ENCODE data around the gene S100P. TPM values are rescaled to one million over a fixed set of nuclear protein-coding genes. Genes with fewer than 3 reads are reported as not detected.

S100P gene
- total RNA-seq, 2 experiments from 2014 or later, result 165 to 176 TPM

DNA sequence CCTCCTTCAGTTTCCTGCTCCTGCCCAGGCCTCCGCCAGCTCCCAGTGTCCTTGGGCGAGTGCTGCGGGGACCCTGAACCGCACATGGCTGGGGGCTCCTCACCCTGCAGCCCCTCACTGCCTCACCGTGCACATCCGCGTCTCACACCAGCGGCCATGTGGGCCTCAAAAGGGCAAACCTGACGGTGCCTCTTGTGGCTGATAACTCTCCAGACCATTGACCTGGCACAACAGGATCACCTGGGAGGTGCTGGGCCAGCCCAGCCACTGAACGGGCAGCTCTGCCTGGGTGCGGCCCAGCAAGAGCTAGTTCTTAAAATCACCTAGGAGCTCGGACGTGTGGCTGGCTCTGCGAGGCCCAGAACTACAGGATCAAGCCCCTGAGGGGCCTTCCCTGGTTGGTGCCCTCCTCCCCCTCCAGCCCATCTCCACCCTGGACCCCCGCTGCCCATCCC lies 4.1 kb upstream of the S100P start:
- CTCF ChIA-PET, result interaction anchor here (0.6 to 10.7 kb wide), 14 partner anchors 9 to 438 kb away, joined by 3 to 180 read pairs (median 4); partner anchors contain the start of genes BLOC1S4, MRFAP1 and MRFAP1L1
- H3K36me3 Mint-ChIP-seq (ENCODE audit: low read depth), result peaks cover 41% of the 10 kb centered on the region

DNA sequence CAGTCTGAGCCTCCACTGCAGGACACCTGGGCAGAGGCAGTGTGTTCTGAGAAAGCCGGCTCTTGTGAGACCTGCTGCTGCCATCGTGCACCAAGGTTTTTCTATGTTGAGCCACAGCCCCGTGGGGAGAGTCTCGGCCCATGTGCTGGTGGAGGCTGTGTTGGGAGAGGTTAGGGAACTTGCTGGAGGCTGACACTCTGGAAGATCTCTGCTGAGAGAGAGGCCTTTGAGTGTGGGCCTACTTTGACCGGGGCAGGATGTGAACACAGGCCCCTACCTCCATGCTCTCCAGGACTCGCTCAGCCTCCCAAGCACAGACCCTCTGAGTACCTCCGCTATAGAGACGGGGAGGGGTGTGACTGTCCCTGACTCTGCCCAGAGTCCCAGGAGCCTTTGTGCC lies 1.3 kb upstream of the S100P start:
- no peak overlapping the region for H3K4me3 Mint-ChIP-seq
- DNase-seq, result no peak
- H3K9me3 Mint-ChIP-seq, result no peaks in the 10 kb centered on the region
- POLR2A ChIA-PET, result interaction anchor here (2.9 to 10.6 kb wide), 3 partner anchors 14 to 375 kb away, joined by 7 to 374 read pairs (median 253); partner anchors contain the start of genes GRPEL1 and MRFAP1L1
- CTCF ChIA-PET, result interaction anchor here (2.2 to 10.7 kb wide), 2 partner anchors 17 to 18 kb away, joined by 9 to 180 read pairs; partner anchors contain the start of gene MRFAP1L1
- no peaks in the 10 kb centered on the region for H3K27me3 Mint-ChIP-seq
- H3K36me3 Mint-ChIP-seq (ENCODE audit: low read depth), result peaks cover 26% of the 10 kb centered on the region
- peaks cover 96% of the 10 kb centered on the region for H3K4me1 Mint-ChIP-seq
- H3K27ac Mint-ChIP-seq, result peak overlapping the region; percentile 92

More for the DNA sequence above, 4.1 kb upstream of the S100P start:
- peak; percentile 44 for DNase-seq
- Mint-ChIP-seq H3K4me3 (peak overlapping the region; percentile 81), H3K4me1 (peaks cover 92% of the 10 kb centered on the region), H3K9me3 (no peaks in the 10 kb centered on the region), H3K27ac (peak overlapping the region; percentile 97), H3K27me3 (no peaks in the 10 kb centered on the region)
- POLR2A ChIA-PET, result interaction anchor here (0.7 to 10.6 kb wide), 16 partner anchors 8 to 378 kb away, joined by 3 to 374 read pairs (median 12); partner anchors contain the start of genes BLOC1S4, GRPEL1, MAN2B2 and MRFAP1

DNA sequence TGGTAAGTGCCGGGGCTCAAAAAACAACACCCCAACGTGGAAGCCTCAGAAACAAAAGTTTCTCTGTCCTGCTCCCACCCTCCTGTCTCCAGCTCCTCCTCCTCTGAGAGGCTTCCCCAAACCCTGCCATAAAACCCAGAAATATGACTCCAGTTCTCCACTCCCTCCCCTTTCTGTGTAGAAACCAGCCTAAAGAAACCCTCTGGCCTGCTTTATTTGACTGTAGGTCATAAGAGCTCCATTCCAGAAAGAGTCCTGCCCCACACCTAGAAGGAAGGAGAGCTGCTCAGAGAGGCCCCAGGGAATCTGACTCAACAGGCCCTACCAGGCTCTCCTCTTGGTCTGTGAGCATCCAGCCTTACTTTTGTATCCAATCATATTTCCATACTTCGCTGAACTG lies 872 bp upstream of the S100P start:
- peaks cover 22% of the 10 kb centered on the region for H3K36me3 Mint-ChIP-seq (ENCODE audit: low read depth)
- peak overlapping the region; percentile 92 for H3K27ac Mint-ChIP-seq
- H3K4me1 Mint-ChIP-seq, result peaks cover 91% of the 10 kb centered on the region
- POLR2A ChIA-PET, result interaction anchor here (2.9 to 10.6 kb wide), 4 partner anchors 13 to 375 kb away, joined by 7 to 374 read pairs (median 146); partner anchors contain the start of genes GRPEL1, MRFAP1 and MRFAP1L1
- no peaks in the 10 kb centered on the region for H3K9me3 Mint-ChIP-seq
- CTCF ChIA-PET, result interaction anchor here (2.2 to 10.7 kb wide), 2 partner anchors 17 to 18 kb away, joined by 9 to 180 read pairs; partner anchors contain the start of gene MRFAP1L1
- H3K27me3 Mint-ChIP-seq, result no peaks in the 10 kb centered on the region
- DNase-seq, result no peak
- peak overlapping the region; percentile 46 for H3K4me3 Mint-ChIP-seq

DNA sequence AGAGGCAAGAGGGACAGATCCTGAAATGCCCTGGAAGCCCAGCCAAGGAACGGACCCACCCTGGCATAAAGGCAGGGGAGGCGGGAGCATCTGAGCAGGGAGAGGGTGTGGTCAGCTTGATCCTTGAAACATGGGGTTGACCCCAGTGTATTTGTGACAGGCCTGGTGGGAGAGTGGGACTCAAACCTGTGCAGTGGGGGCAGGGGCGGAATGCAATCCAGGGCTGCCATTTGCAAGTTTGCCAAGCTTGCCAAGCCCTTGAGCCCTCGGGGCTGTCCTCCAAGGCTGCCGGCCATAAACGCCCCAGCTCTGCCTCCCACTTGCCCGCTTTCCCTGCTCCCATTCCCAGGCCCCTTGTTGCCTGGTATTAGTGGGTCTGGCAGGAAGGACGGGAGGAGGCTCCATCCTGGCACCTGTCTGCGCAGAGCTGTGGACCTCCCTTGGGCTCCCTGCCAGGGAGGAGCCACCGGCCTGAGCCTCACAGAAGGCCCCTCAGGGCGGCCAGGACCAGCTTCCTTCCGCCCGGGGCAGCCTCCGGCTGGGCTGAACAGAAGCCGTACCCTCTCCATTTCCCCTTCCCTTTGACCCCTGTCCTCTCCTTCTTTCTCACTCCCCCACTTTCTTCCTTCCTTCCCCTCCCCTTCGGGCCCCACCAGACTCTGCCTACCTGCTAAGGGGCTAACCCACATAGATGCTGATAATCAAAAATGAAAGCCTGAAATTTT lies 661 bp downstream of the S100P start:
- H3K9me3 Mint-ChIP-seq, result no peaks in the 10 kb centered on the region
- peaks cover 18% of the 10 kb centered on the region for H3K36me3 Mint-ChIP-seq (ENCODE audit: low read depth)
- peak overlapping the region; percentile 61 for H3K4me3 Mint-ChIP-seq
- peaks cover 89% of the 10 kb centered on the region for H3K4me1 Mint-ChIP-seq
- POLR2A ChIA-PET, result interaction anchor here (0.6 to 10.6 kb wide), 9 partner anchors 10 to 373 kb away, joined by 3 to 374 read pairs (median 9); partner anchors contain the start of genes BLOC1S4, GRPEL1, MRFAP1 and MRFAP1L1
- no peaks in the 10 kb centered on the region for H3K27me3 Mint-ChIP-seq
- CTCF ChIA-PET, result interaction anchor here (0.7 to 10.7 kb wide), 4 partner anchors 13 to 506 kb away, joined by 3 to 180 read pairs (median 6); partner anchors contain the start of gene MRFAP1L1
- DNase-seq, result peak; percentile 46
- peak overlapping the region; percentile 92 for H3K27ac Mint-ChIP-seq

DNA sequence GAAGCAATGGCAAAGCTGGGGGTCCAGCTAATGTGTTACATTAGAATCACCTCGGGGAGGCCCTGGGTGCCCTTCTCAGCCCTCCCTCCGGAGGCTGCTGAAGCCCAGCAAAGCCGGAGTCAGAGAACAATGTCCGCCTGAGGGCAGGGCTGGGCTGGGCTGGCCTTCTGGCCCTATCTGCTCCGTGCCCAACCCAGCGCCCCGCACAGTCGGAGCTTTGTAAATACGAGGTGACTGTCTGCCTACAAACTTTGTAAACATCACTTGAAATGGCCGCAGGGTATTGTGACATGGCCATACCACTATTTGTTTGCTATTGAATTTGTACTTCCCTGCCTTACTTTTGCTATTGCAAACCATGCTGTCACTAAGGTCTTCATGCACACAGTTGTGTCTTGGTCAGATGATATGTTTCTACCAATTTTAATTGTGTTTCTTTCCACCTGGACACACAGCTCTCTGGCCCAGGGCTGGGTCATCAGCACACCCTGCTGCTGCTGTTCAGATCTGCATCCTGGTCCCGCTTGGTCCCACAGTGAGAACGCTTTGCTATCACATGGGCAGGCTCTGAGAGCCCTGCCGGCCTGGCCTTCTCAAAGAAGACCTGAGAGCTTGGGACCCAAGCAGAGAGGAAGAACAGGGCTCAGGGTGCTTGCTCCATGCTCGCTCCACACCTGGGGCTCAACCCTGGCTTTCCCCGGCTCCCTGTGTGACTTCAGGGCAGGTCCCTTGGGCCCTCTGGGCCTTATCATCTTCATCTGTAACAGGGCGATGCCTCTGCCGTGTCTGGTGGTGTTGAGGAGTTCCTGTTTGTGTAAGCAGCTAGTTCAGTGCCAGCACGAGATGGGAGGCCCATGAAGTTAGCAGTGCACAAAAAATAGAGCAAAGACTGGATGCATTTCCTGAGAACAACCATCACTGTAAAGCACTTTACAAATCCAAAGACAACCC lies 2.3 kb downstream of the S100P start:
- Mint-ChIP-seq H3K27me3 (no peaks in the 10 kb centered on the region), H3K4me1 (peaks cover 88% of the 10 kb centered on the region), H3K27ac (peak overlapping the region; percentile 92), H3K9me3 (no peaks in the 10 kb centered on the region), H3K4me3 (peak overlapping the region; percentile 61), H3K36me3 (ENCODE audit: low read depth) (peaks cover 28% of the 10 kb centered on the region)
- DNase-seq, result peak; percentile 77
- CTCF ChIA-PET, result interaction anchor here (0.6 to 10.7 kb wide), 8 partner anchors 9 to 372 kb away, joined by 3 to 180 read pairs (median 5); partner anchors contain the start of genes GRPEL1 and MRFAP1L1
- POLR2A ChIA-PET, result interaction anchor here (1.0 to 10.6 kb wide), 17 partner anchors 9 to 518 kb away, joined by 3 to 374 read pairs (median 7); partner anchors contain the start of genes BLOC1S4, GRPEL1, MRFAP1 and MRFAP1L1

DNA sequence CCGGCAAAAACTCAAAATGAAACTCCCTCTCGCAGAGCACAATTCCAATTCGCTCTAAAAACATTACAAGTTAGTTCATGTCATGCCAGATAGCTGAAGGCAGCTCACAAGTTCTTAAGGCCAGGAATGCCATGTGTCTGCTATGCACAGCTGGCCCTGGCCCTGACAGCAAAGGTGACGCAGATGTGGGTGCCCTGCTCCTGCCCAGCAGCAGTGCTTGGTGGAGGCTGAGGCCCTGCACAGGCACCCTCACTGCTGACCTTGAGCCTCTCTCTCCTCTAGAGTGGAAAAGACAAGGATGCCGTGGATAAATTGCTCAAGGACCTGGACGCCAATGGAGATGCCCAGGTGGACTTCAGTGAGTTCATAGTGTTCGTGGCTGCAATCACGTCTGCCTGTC lies 2.9 kb downstream of the S100P start:
- Mint-ChIP-seq H3K9me3 (no peaks in the 10 kb centered on the region), H3K4me1 (peaks cover 86% of the 10 kb centered on the region), H3K36me3 (ENCODE audit: low read depth) (peaks cover 32% of the 10 kb centered on the region), H3K4me3 (peak overlapping the region; percentile 61), H3K27me3 (no peaks in the 10 kb centered on the region), H3K27ac (peak overlapping the region; percentile 92)
- POLR2A ChIA-PET, result interaction anchor here (1.0 to 10.6 kb wide), 17 partner anchors 9 to 519 kb away, joined by 3 to 374 read pairs (median 7); partner anchors contain the start of genes BLOC1S4, GRPEL1, MRFAP1 and MRFAP1L1
- CTCF ChIA-PET, result interaction anchor here (1.0 to 10.7 kb wide), 7 partner anchors 9 to 371 kb away, joined by 3 to 180 read pairs (median 7); partner anchors contain the start of genes GRPEL1 and MRFAP1L1
- no peak for DNase-seq

DNA sequence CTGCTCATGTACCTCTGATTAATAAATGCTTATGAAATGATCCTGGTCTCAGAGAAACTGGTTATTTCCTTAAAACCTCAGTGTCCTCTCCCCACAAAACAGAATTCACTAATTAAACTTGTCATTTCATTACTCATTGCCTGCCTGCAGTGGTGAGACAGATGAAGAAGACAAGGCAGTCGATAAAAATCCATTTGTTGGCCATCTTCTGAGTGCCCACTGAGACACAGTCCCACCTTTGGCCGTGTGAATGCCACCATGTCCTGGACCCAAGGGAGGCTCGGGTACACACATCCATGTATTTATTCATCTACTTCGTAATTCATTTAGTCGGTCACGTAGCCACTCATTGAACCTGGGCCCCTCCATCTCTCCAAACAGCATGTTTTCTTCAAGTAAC lies 3.5 kb downstream of the S100P start:
- Mint-ChIP-seq H3K4me3 (peak overlapping the region; percentile 61), H3K36me3 (ENCODE audit: low read depth) (peaks cover 34% of the 10 kb centered on the region), H3K27me3 (no peaks in the 10 kb centered on the region), H3K9me3 (no peaks in the 10 kb centered on the region), H3K27ac (peak overlapping the region; percentile 92), H3K4me1 (peaks cover 85% of the 10 kb centered on the region)
- ChIA-PET POLR2A (interaction anchor here (1.2 to 10.6 kb wide), 13 partner anchors 7 to 520 kb away, joined by 3 to 374 read pairs (median 10); partner anchors contain the start of genes BLOC1S4, GRPEL1, MRFAP1 and MRFAP1L1), CTCF (interaction anchor here (1.0 to 10.7 kb wide), 5 partner anchors 11 to 371 kb away, joined by 3 to 180 read pairs (median 28); partner anchors contain the start of genes GRPEL1 and MRFAP1L1)
- no peak for DNase-seq

DNA sequence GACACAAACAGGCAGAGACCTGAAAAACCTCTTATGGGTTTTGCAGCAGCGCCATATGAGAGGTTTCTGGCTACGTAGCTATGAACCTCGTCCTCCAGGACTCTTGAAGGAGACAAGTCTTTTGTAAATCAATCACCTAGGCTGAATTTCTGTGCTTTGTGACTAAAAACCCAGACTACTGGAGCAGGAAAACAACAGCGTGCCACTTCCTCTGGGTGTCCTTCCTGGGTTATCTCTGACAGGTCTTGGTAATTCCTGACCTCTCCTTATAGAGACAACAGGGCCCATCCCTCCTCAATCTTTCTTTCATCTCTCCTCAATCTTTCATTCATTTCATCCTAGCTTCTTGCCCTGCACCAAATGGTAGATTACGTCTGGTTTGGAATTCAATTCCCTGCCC lies 5.7 kb downstream of the S100P start:
- no peak overlapping the region for H3K4me3 Mint-ChIP-seq
- peaks cover 79% of the 10 kb centered on the region for H3K4me1 Mint-ChIP-seq
- peaks cover 55% of the 10 kb centered on the region for H3K36me3 Mint-ChIP-seq (ENCODE audit: low read depth)
- ChIA-PET CTCF (interaction anchor here (0.8 to 6.0 kb wide), 5 partner anchors 9 to 24 kb away, joined by 3 to 70 read pairs (median 7); partner anchors contain the start of gene MRFAP1L1), POLR2A (interaction anchor here (1.2 to 12.3 kb wide), 6 partner anchors 9 to 368 kb away, joined by 3 to 223 read pairs (median 12); partner anchors contain the start of genes GRPEL1, MRFAP1 and MRFAP1L1)
- no peaks in the 10 kb centered on the region for H3K27me3 Mint-ChIP-seq
- H3K27ac Mint-ChIP-seq, result peak overlapping the region; percentile 92
- DNase-seq, result no peak
- H3K9me3 Mint-ChIP-seq, result no peaks in the 10 kb centered on the region

DNA sequence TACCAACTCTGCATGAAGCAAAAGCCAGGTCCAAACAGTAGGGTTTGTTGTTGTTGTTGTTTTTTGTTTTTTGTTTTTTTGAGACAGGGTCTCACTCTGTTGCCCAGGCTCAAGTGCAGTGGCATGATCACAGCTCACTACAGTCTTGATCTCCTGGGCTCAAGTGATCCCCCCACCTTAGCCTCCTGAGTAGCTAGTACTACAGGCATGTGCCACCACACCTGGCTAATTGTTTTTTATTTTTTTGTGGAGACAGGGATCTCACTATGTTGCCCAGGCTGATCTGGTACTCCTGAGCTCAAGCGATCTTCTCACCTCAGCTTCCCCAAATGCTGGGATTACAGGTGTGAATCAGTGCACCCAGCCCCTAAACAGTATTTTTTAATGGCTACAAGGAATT lies 6.2 kb downstream of the S100P start:
- ChIA-PET POLR2A (interaction anchor here (1.4 to 12.3 kb wide), 5 partner anchors 9 to 368 kb away, joined by 4 to 223 read pairs (median 15); partner anchors contain the start of genes GRPEL1 and MRFAP1L1), CTCF (interaction anchor here (0.8 to 6.0 kb wide), 5 partner anchors 8 to 24 kb away, joined by 3 to 70 read pairs (median 7); partner anchors contain the start of gene MRFAP1L1)
- peaks cover 79% of the 10 kb centered on the region for H3K4me1 Mint-ChIP-seq
- H3K9me3 Mint-ChIP-seq, result no peaks in the 10 kb centered on the region
- H3K36me3 Mint-ChIP-seq (ENCODE audit: low read depth), result peaks cover 57% of the 10 kb centered on the region
- H3K27ac Mint-ChIP-seq, result peak overlapping the region; percentile 92
- DNase-seq, result no peak
- no peak overlapping the region for H3K4me3 Mint-ChIP-seq
- no peaks in the 10 kb centered on the region for H3K27me3 Mint-ChIP-seq

DNA sequence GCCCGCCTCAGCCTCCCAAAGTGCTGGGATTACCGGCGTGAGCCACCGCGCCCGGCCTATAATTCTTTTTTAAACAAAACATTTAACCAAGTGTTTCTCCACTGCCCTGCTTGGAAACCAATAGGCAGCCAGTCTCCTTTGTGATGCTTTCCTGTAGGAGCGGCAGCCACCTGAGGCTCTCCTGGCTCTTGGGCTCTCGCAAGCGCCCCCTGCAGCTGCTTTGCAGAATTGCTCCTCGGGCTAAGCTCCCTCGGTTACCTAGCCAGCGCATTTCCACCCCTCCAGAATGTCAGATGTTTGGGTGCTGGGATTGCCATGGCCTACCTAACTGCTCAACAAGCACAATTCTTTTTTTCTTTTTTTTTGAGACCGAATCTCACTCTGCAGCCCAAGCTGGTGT lies 7.7 kb downstream of the S100P start:
- Mint-ChIP-seq H3K4me3 (no peak overlapping the region), H3K4me1 (peaks cover 79% of the 10 kb centered on the region), H3K36me3 (ENCODE audit: low read depth) (peaks cover 70% of the 10 kb centered on the region), H3K27me3 (no peaks in the 10 kb centered on the region), H3K9me3 (no peaks in the 10 kb centered on the region), H3K27ac (no peak overlapping the region)
- ChIA-PET POLR2A (interaction anchor here (0.7 to 12.3 kb wide), 5 partner anchors 9 to 61 kb away, joined by 3 to 253 read pairs (median 4); partner anchors contain the start of genes MRFAP1, MRFAP1L1 and S100P), CTCF (interaction anchor here (0.7 to 6.0 kb wide), 10 partner anchors 9 to 306 kb away, joined by 3 to 70 read pairs (median 4); partner anchors contain the start of genes BLOC1S4 and MRFAP1L1)
- peak; percentile 57 for DNase-seq

DNA sequence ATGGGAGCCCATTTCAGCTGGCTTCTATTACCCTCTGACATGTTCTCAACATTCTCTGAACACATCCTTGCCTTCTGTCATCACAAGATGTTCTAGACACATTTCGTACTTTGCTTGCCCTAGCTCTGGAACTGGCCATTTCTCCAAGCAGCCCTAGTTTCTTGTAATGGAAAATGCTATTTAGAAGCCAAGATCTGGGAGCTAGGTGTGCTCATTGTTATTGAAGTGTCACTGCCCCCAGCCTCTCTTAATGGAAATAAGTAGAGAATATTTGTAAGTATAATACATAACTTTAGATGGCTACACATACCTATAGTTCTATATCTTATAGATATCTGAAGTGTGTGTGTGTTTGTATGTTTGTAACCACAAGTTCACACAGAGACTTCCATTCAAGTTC lies 9.1 kb downstream of the S100P start:
- Mint-ChIP-seq H3K36me3 (ENCODE audit: low read depth) (peaks cover 78% of the 10 kb centered on the region), H3K4me3 (no peak overlapping the region), H3K27ac (peak overlapping the region; percentile 10), H3K27me3 (no peaks in the 10 kb centered on the region), H3K9me3 (no peaks in the 10 kb centered on the region), H3K4me1 (peaks cover 82% of the 10 kb centered on the region)
- POLR2A ChIA-PET, result interaction anchor here (10.2 to 12.3 kb wide), 2 partner anchors 10 to 27 kb away, joined by 223 to 253 read pairs; partner anchors contain the start of gene S100P
- CTCF ChIA-PET, result interaction anchor here (0.6 to 6.0 kb wide), 6 partner anchors 14 to 162 kb away, joined by 3 to 70 read pairs (median 6); a partner anchor contains a TSS
- DNase-seq, result no peak
